Psoas muscle (tissue), 8 donors: Measurements from ENCODE around the gene PTPRD. TPM values are rescaled to one million over a fixed set of nuclear protein-coding genes. Genes with fewer than 3 reads are reported as not detected.

Experiments
- ATAC-seq, 4 donors: fragments of 200-7000 bp; cut with Tn5 transposase; one replicate each; pipeline ENCODE4 v1.9.1; 2020; ENCODE audit warnings: moderate library complexity in 3 of 4, mild to moderate bottlenecking in 2 of 4
- DNase-seq, 2 donors: peaks; one replicate each; pipeline ENCODE4 v3.0.0-alpha.2; 2020
- H3K27ac ChIP-seq: fragments of 200-600 bp; one replicate; pipeline ENCODE4 v1.8.0; 2022
- H3K27me3 ChIP-seq, 3 donors: fragments of 200-600 bp in 1 of 3; one replicate each; pipeline versions ENCODE4 v1.6.1 to v1.8.0; 2013 to 2022; ENCODE audit warnings: low read length in 2 of 3, mild to moderate bottlenecking in 2 of 3, moderate library complexity in 1 of 3; ENCODE audit not compliant: insufficient read depth in 3 of 3
- H3K36me3 ChIP-seq, 2 donors: fragments of 200-600 bp in 1 of 2; one replicate each; pipeline versions ENCODE4 v1.6.1 to v1.8.0; 2013 to 2022; ENCODE audit warnings: low read depth in 1 of 2, mild to moderate bottlenecking in 1 of 2, moderate library complexity in 1 of 2; ENCODE audit not compliant: insufficient read depth in 1 of 2
- H3K4me1 ChIP-seq: fragments of 200-600 bp; one replicate; pipeline ENCODE4 v1.8.0; 2022
- H3K4me3 ChIP-seq: fragments of 200-600 bp; one replicate; pipeline ENCODE4 v1.8.0; 2022; ENCODE audit warnings: mild to moderate bottlenecking
- H3K9me3 ChIP-seq: fragments of 200-600 bp; one replicate; pipeline ENCODE4 v1.8.0; 2022
- CTCF ChIP-seq: fragments of 200-600 bp; IDR thresholded peaks from one replicate; pipeline ENCODE4 v1.8.0; 2022; ENCODE audit warnings: antibody characterized with exemption
- WGBS, 3 donors: extraction: QIAGEN DNeasy Blood & Tissue Kit; methylation state at CpG; one replicate each; pipeline versions ENCODE4 v1.1.6 to v1.1.7; 2013; 5-methylcytosine and 5-hydroxymethylcytosine counted together
- intact Hi-C, 2 donors: fragments of 100-400 bp; cut with DNase I; formaldehyde crosslinking; loops; one replicate each; pipeline versions ENCODE4 v1.11.0 to v1.14.2; 2022
- polyA plus RNA-seq, 3 donors: library from polyadenylated mRNA; stranded (reverse); fragments of 200-250 nt; gene quantifications; one replicate each; pipeline ENCODE4 v1.2.3, GENCODE V29; 2013
- total RNA-seq, 4 donors: library from RNA; stranded (reverse); fragmentation: NEBNext Ultra II Directional in 2 of 4; extraction: Animal tissue kit (Norgen Biotek cat#: 25700) in 2 of 4; gene quantifications; one replicate each; pipeline versions ENCODE4 v1.2.1 to v1.2.4, GENCODE V29; 2021 to 2023
- donor health status: healthy with polysubstance abuse.
- donor health status: DM: no; HTN: no; CAD: no; lungs with moderate emphysema.
- donor health status: Bipolar disorder and iron deficiency.
- donor health status: healthy.
- donor health status: DM: yes; HTN: yes; CAD: no.
- donor health status: DM: no; HTN: no; CAD: no.
- donor health status: DM: no; HTN: no; CAD: no.
- donor health status: DM: yes; HTN: yes; CAD: no.

PTPRD gene
- total and polyA plus RNA-seq, 7 donors = 0.44 to 3.1 (median 0.91) TPM

- WGBS, 3 donors = 49 to 62% (median 55%) methylated on average over 2 of the region's 2 CpGs
- H3K4me1 ChIP-seq = no peaks in the 10 kb centered on the region
Observed at GRCh38 chr9:8727191-8727590, 1885.6 kb downstream of the PTPRD start.

GRCh38 chr9:8726692-8727091 lies 1886.1 kb downstream of the PTPRD start:
- no peaks in the 10 kb centered on the region for H3K36me3 ChIP-seq
- no peak overlapping the region for H3K27ac ChIP-seq
- no peak for TF ChIP-seq CTCF
- 98 to 99% (median 98%) methylated on average over 4 of the region's 4 CpGs for WGBS, 3 donors
- intact Hi-C loops = no loop called here
- H3K9me3 ChIP-seq = no peaks in the 10 kb centered on the region
- no peak for ATAC-seq
- no peaks in the 10 kb centered on the region for H3K27me3 ChIP-seq
- no peak overlapping the region for H3K4me3 ChIP-seq
- no peak for DNase-seq
- H3K4me1 ChIP-seq = no peaks in the 10 kb centered on the region

More at GRCh38 chr9:8727191-8727590, 1885.6 kb downstream of the PTPRD start:
- ATAC-seq = no peak
- Histone ChIP-seq H3K4me3 (no peak overlapping the region), H3K27me3 (no peaks in the 10 kb centered on the region), H3K9me3 (no peaks in the 10 kb centered on the region), H3K27ac (no peak overlapping the region), H3K36me3 (no peaks in the 10 kb centered on the region)
- no peak for DNase-seq
- no peak for TF ChIP-seq CTCF
- intact Hi-C loops = no loop called here

GRCh38 chr9:8725635-8726034 lies 1887.2 kb downstream of the PTPRD start:
- Histone ChIP-seq H3K36me3 (no peaks in the 10 kb centered on the region), H3K27ac (no peak overlapping the region), H3K4me1 (no peaks in the 10 kb centered on the region), H3K4me3 (no peak overlapping the region), H3K9me3 (no peaks in the 10 kb centered on the region), H3K27me3 (no peaks in the 10 kb centered on the region)
- DNase-seq = no peak
- intact Hi-C loops = no loop called here
- no peak for ATAC-seq
- no peak for TF ChIP-seq CTCF
- 0 to 67% (median 40%) methylated on average over 1 of the region's 1 CpG for WGBS, 3 donors

GRCh38 chr9:8724284-8725018 lies 1888.4 kb downstream of the PTPRD start:
- no peaks in the 10 kb centered on the region for H3K36me3 ChIP-seq
- no peak overlapping the region for H3K4me3 ChIP-seq
- WGBS, 3 donors = 63 to 77% (median 68%) methylated on average over 11 of the region's 11 CpGs
- TF ChIP-seq CTCF = no peak
- H3K4me1 ChIP-seq = no peaks in the 10 kb centered on the region
- intact Hi-C loops = no loop called here
- no peaks in the 10 kb centered on the region for H3K9me3 ChIP-seq
- ATAC-seq = no peak
- no peak for DNase-seq
- H3K27ac ChIP-seq = no peak overlapping the region
- no peaks in the 10 kb centered on the region for H3K27me3 ChIP-seq

GRCh38 chr9:8723195-8723594 lies 1889.6 kb downstream of the PTPRD start:
- no peak for DNase-seq
- intact Hi-C loops = no loop called here

More at GRCh38 chr9:8723195-8723594, 1889.6 kb downstream of the PTPRD start:
- no peaks in the 10 kb centered on the region for H3K9me3 ChIP-seq
- WGBS, 3 donors = 86 to 95% (median 90%) methylated on average over 5 of the region's 5 CpGs
- no peak for ATAC-seq
- no peaks in the 10 kb centered on the region for H3K27me3 ChIP-seq
- no peak overlapping the region for H3K27ac ChIP-seq
- TF ChIP-seq CTCF = no peak
- no peaks in the 10 kb centered on the region for H3K36me3 ChIP-seq
- H3K4me1 ChIP-seq = no peaks in the 10 kb centered on the region
- no peak overlapping the region for H3K4me3 ChIP-seq
